HG02970 (cell line): ENCODE measurements around the gene ARHGAP1.

Source experiments
- ATAC-seq: cut with Tn5 transposase; IDR thresholded peaks from one replicate; pipeline ENCODE4 v1.9.1; 2021; ENCODE audit warnings: mild to moderate bottlenecking, moderate library complexity, moderate number of reproducible peaks; ENCODE audit not compliant: unreplicated experiment, low FRiP score

Gene ARHGAP1

DNA sequence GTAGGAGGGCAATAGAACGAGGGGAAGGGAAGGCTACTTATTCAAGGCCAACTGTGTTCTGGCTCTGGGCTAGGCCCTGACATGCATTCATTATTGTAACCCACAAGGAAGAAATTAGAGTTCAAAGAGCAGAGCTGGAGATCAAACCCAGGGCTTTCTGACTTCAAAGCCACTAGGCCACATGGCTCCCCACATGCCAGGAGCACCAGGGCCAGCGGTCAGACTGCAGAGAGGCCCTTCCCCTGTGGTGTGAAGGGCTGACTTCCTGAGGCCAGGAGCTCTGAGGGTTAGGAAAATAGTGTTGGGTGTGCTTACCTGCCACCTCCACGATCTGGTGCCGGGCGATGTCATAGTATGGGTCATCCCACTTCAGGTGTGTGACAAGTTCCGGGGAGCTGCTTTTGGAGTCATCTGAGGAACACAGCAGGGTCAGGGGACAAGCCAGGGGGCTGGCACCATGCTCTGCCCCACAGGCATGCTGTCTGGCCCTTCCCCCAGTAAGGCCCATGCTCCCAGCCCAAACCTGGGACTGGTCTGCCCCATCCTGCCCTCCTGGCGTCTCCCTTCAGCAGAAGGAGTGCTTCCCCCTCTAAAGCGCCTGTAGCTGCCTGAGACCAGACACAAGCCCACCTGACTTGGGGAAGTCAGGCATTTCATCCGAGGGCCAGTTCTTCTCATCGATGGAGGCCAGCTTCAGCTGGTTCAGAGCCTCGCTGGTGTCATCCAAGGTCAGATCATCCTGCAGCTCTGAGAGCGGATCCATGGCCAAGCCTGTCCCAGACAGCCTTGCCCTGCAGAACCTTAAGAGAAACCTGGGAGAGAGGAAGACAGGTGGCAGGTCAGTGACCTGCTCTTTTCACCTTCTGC, 4.8 kb downstream of the ARHGAP1 start:
- no peak for ATAC-seq

DNA sequence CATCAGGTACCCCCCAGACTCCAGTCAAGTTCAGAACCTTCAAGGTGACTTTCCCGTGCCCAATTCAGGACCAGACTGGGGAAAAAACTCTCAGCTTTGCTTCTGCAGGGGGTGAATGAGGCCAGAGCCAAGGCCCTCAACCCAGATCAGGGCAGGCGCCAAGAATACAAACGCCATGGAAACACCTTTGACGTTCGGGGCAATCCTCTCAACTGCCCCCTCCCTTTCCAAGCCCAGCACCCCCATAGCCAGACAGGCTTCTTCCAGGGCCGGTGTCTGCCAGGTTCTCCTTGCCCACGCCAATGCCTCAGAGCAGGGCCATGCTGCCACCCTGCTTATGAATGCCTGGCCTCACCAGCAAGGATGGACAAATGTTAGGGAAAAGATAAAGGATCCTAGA, 5.8 kb downstream of the ARHGAP1 start:
- no peak for ATAC-seq

DNA sequence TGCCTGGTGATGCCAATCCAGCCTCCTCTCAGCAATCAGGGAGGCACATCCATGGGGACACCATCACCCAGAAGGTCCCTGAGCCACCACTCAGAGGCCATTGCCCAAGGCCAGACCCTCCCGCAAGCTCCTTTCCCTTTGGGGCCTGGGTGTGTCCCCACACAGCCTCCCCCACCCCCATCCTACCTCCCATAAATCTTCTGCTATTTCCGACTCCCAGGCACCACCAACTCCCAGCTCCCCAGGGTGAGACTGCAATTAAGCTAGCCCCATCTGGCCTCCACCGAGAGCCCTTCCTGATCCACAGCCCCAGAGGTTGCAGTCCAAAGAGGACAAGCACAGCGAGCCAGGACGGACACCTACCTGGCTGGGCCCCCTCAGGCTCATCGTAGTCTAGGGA, 6.3 kb downstream of the ARHGAP1 start:
- ATAC-seq: no peak

DNA sequence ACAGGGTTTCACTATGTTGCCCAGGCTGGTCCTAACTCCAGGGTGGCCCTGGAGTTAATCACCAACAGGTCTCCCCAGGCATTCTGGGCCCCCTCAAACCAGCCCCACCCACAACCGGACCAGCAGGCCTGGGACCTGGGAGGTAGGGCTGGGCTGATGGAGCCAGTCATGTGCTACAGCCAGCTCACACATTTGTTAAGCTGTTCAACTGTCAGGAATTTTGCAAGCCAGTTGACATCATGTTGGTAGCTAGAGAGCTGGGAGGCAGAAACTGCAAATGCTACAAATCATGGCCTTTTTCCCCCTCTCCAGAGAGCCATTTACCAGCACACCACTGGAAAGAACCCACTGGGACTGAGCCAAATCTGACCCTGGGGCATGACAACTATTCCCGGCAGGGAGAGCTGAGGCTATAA, 6.8 kb downstream of the ARHGAP1 start:
- ATAC-seq: no peak

DNA sequence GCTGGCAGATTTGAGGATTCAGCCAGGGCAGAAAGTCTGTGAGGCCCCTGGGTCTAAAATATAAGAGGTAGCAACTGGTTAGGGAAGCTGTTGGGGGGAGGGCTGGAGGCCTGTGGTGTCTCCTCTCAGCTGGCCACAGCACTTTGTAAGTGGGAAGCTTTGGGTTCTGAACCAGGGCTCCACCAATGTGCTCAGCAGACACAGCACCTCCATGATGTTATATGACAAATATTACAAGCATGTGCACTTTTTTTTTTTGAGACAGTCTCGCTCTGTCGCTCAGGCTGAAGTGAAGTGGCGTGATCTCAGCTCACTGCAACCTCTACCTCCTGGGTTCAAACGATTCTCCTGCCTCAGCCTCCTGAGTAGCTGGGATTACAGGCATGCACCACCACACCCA, 8.0 kb downstream of the ARHGAP1 start:
- ATAC-seq: no peak

DNA sequence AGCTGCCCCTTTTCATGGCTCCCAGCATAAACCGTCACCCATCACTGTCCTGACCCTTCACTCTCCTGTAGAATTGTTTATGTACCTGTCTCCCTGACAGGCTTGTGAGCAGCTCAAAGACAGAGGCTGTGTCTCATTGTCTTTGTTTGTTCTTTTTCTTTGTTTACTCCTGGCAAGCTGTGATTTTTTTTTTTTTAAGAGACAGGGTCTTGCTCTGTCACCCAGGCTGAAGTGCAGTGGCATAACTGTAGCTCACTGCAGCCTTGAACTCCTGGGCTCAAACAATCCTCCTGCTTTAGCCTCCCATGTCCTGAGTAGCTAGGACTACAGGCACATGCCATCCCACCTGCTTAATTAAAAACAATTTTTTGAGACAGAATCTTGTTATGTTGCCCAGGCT, 9.7 kb downstream of the ARHGAP1 start:
- no peak for ATAC-seq

DNA sequence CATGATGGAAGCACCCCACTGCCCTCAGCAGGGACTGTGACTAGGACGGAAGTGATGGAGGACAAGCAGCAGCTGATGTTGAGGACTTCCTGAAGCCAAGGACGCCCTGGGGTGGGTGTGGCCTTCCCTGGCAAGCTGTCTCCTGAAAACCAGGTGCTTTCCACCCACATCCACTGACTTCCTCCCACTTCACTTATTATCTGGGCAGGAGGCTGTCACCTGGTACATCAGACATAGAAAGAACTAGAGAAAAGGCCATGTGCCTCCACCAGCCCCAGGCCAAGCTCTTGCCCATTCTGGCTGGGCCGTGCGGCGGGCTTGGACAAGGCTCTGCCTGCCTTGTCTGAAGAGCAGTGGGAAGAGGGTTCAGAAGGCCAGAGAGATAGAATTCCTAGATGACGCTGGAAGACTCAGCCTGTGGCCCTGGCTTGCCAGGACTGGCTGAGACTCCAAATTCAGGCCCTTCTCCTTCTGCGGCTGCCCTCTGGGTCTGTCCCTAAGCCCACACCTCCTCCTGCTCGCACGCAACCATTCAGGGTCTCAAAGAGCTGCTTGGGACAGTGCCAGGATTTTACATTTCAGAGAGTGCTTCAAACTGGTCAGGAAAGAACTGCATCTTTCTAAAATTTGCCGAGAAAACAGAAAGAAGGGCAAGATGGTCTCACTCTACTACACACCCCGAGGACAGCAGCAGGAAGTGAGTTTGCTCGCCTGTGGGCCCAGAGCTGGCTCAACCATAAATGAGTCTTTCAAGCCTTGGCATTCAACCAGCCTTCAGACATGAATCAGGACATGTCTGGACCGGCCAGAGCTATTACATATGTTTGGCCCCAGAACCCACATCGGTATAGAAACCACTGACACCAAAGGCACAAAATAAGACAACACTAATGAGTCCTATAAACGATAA, 13.3 kb downstream of the ARHGAP1 start:
- no peak for ATAC-seq

DNA sequence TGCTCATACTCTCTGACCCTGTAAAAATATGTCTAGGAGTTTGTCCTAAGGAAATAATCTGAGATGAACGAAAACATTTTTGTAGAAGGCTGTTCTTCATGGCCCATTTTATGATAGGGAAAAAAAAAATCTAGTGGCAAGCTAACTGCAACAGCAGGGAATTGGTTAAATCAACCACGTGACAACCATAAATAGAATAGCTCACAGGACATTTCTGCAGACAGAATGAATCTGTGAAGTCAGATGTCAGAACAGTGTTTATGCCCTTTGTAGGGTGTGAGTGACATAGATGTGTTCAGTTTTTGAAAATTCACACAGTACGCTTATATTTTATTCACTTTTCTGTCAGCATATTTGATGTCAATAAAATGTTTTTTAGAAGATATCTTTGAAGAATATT, 16.1 kb downstream of the ARHGAP1 start:
- ATAC-seq: no peak

DNA sequence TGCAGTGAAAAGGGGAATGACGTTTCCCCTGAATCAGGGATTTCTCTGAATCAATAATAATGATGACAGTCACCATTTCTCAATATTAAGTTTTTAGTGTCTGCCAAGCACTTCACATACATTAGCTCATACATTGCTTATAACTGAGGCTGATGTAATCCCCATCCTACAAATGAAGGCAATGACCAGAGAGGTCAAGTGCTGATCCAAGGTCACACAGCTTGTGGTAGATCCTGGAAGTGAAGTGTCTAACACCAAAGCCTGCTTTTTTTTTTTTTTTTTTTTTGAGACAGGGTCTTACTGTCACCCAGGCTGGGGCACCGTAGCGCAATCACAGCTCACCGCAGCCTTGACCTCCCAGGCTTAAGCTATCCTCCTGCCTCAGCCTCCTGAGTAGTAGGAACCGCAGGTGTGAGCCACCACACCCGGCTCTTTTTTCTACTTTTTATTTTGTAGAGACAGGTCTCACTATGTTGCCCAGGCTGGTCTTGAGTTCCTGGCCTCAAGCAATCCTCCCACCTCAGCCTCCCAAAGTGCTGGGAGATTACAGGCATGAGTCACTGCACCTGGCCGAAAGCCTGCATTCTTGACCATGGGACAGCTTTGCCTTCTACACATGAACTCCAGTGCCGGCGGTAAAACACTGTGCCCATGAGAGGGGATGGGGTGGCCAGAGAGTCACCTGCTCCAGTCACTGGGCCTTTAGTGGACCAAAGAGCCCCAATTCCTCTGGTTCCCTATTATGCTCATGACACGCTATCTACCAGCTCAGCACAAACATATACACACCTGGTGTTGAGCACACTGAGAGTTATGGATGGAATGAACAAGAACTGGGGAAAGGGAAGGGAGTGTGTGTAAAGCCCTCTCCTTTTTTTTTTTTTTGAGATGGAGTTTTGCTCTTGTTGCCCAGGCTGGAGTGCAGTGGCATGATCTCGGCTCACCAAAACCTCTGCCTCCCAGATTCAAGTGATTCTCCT, 17.4 kb downstream of the ARHGAP1 start:
- ATAC-seq: no peak

DNA sequence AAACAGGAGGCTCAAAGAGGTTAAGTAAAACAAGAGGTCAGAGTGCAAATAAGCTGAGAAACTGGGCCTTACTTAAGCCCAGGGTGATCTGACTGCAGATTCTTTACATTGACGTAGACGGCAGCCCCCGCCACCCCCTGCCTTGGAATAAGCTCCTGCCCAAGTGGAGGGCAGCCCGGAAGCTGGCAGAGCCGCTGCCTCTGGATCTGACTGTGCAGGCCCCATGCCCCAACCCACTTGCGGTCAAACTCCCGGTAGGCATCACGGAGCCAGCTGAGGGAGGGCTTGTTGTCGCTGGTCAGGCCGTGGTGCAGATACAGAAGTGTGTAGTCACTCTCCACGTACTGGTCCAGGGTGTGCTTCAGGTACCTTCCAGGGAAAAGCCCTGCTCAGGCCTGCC, 18.6 kb downstream of the ARHGAP1 start:
- ATAC-seq: no peak

DNA sequence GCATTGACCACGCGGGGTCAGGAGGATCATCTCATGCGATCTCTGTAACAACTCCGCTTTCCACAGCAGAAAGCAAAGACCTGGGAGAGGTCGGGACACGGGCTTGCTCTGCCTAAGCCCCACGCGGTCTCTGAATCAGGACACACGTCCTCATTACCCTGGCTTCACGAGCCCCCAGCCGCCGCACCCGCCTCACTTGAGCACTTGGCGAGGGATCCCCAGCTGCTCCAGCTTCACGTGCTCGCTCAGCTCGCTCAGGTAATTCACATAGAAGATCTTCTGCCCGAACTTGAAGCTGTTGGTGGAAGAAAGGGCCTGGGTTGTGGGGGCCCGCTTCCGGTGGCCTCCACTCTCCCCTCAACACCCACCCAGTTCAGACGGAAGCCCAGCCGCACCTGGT, 19.6 kb downstream of the ARHGAP1 start:
- no peak for ATAC-seq

DNA sequence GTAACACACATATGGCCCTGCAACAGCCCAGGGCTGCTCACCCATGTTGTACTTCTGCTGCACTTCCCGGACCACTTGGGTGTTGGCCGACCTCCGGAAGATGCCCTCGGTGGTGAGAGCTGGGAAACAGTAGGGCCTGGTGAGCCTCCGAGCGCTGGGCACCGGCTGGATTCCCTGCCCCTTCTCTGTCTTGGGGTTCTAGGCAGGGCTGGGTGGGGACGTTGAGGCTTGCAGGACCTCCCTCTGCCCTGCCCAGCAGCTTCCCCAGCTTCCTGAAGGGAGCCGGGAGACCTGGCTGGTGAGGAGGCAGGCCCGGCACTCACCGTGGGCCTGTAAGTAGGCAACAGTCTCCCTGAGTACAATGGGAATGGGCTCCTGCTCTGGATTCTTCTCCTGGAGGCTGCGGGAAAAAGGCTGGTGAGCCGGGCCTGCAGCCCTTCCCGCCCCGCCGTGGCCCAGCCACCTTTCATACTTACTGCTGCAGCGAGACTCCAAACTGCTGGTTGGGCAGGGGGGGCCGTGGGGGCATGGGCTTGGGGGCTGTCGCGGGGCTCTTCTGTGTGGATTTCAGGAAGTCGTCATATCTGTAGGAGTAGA, 20.2 kb downstream of the ARHGAP1 start:
- ATAC-seq: no peak

DNA sequence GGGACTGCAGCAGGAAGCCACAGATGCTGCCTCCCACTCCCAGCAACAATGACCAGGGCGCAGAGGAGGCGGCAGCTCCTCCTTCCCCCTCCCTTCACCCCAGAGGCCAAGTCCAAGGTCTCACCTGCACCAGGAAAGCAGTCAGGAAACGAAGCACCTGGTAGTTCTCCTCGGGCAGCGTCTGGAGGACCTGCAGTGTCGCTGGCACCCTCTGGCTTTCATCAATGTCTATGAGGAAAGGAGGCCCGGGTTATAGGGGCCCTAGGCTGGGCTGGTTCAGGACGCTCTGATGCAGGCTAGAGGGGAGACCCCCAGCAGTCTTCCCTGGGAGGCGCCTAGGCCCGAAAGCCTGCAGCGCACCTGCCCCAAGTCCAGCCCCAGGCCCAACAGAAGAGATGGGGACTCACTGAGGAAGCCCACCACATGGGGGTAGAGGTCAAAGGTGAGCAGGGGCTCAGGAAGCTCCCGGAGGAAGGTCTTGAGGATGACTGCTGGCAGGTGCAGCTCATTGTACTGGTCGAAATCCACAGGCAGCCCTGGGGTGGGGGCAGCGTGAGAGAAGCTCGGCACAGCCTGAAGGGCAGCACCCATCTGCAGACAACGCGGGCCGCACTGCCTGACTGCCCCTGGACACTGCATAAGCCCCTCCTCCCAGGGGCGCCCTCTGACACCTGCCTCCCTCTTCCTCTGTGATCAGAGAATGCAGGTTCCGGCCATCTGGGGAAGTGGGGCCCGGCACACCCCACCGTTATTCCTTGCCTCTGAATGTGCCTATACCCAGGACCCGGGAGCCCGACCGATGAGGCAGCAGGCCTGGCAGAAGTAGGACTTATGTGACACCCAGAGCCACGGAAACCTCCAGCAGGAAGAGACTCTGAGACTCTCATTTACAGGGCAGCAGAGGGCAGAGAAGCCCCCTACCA, 20.9 kb downstream of the ARHGAP1 start:
- ATAC-seq: no peak

DNA sequence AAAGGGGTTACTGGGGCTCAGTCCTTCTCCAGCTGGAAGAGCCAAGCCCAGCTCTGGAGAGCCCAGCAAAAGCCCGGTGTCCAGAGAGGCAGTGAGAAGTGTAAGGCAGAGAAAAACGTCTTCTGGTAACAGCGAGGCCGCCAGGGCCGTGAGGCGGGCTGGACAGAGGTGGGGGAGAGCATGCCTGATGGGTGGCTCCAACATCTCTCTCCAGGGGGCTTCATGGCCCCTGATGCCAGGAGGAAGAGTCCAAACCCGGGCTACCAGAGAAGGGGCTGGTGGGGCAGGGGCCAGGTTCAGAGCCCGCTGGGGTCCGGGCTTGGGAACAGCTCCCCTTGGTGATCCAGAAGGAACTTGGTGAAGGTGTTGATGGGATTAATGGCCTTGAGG, 21.7 kb downstream of the ARHGAP1 start:
- ATAC-seq: no peak

DNA sequence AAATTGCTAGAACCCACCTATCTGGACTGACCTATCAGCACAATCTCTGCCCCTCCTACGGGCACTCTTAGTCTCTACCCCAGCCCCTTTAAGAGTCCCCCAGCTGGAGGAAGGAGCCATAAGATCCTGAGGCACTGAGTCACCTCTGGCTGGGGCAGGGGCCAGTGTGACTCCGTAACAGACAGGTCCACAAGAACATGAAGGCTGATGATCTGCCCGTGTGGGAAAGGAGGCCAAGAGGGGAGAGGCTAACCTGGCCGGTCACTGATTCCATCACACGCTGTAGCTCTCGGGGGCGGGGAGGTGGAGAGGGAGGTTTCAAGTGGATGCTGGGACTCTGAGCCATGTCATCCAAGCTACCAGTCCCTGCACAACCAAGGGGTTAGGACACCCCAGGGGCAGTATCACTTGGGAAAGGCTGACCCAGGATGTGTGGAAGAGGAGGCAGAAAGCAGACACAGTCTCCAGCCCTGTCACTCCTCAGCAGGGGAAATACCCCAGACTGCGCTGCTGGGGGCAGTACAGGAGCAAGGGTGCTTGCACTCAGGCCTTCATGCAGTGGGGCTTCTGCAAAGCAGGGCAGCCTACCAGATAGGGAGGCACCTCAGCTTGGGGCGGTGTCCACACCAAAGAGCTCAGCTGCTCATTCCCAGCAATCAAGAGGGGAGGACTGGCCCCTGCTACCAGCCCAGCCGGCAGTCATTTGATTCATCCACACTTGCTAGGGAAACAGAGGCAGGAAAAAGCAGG, 22.3 kb downstream of the ARHGAP1 start:
- no peak for ATAC-seq

DNA sequence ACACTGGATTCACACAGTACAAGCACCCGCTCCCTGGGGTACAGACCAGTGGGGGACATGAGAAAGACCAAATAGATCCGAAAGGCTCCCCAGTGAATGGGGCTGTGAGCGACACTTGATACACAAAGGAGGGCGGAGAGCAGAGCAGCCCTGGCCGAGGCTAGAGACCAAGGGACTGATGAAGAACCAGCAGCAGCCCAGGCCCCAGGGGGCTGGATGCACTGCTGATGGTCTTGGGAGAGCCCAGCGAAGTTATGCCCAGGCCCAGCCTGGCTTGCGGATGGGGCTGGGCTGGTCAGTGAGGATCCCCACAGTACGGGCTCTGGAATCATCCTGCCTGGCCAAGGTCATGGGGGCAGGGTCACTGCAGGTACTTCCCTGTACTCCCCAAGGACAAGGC, 23.2 kb downstream of the ARHGAP1 start:
- ATAC-seq: no peak

DNA sequence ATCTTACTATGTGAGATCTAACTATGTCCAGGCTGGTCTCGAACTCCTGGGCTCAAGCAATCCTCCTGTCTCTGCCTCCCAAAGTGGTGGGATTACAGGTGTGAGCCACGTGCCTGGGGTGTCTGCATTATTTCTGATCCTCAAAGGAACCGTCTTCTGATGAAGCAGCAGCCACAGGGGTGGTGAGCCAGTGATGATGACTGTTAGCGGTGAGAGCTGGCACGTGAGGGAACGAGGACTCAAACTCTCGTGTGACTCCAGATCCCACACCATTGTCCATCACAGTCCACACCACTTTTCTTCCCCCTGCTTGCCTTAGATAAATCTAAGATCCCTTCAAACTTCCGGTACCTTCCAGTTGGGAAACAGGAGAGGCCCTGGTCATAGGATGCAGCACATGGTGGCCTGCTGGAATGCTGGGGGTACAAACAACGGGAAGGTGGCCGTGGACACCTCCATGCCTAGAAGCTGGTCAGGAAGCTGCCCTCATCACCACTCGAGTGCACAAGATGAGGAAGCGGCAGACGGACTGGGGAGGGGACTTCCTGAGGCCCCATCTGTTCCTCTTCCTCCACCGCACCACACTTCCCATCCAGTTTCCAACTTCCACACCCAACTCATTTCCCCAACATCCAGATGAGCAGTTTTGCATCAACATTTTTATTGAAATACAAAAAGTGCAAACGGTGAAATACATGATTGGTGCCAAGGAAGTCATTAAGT, 23.8 kb downstream of the ARHGAP1 start:
- no peak for ATAC-seq

DNA sequence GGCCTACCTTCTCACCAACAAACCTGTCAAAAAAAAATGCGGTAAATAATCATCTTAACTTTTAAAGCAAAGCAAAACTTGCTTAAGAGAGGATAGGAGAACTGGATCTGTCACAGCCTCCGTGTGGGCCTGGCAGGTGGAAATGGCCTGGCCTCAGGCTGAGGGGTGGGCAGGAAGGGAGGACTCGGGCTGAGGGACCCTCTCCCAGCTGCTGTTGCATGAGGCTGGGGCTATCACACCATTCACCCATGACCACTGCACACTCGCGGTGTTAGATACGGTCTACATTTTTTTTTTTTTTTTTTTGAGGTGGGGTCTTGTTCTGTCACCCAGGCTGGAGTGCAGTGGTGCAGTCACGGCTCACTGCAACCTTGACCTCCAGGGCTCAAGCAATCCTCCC, 24.5 kb downstream of the ARHGAP1 start:
- ATAC-seq: no peak
